H1 (cell line): Measurements from ENCODE around the gene RNF175. TPM values are rescaled to one million over a fixed set of nuclear protein-coding genes. Genes with fewer than 3 reads are reported as not detected.

ENCODE experiments used
- BACH1 ChIP-seq: IDR thresholded peaks from 2 replicates; pipeline ENCODE4 v1.6.1; 2012; ENCODE audit warnings: low read length, improper control_type of control experiment
- BRCA1 ChIP-seq: IDR thresholded peaks from 2 replicates; pipeline ENCODE4 v1.6.1; 2012; ENCODE audit warnings: low read depth, low read length, improper control_type of control experiment
- CREB1 ChIP-seq: IDR thresholded peaks from 2 replicates; pipeline ENCODE4 v1.6.1; 2012; ENCODE audit warnings: inconsistent platforms
- SIN3A ChIP-seq, 2 experiments: IDR thresholded peaks in 1 of 2; conservative IDR thresholded peaks in 1 of 2; 2 replicates each; pipeline ENCODE4 v1.6.1; 2011 to 2012; ENCODE audit warnings: low read length in 2 of 2, improper control_type of control experiment in 1 of 2, low read depth in 1 of 2, mild to moderate bottlenecking in 1 of 2
- polyA plus RNA-seq, 7 experiments: library from polyadenylated mRNA; depleted of rRNA in 3 of 7; stranded (reverse) in 5 of 7; unstranded in 2 of 7; fragments of >200 nt in 5 of 7; fragments of 200-250 nt in 2 of 7; gene quantifications; 1 replicate in 5 of 7; 2 replicates in 1 of 7; 4 replicates in 1 of 7; pipeline versions ENCODE4 v1.2.1 to v1.2.3, GENCODE V29; 2011 to 2013; ENCODE audit warnings: missing spikeins in 2 of 7, mixed read lengths in 2 of 7
- total RNA-seq: library from RNA; stranded (reverse); fragmentation: NEBNext Ultra II Directional; extraction: Animal tissue kit (Norgen Biotek cat#: 25700); gene quantifications from 2 replicates; pipeline ENCODE4 v1.2.1, GENCODE V29; 2021
- TF ChIP-seq, protein P1 (sequence below): fragments of 300-600 bp; sonication (generic); IDR thresholded peaks from 2 replicates; pipeline ENCODE4 v1.7.1; 2012; ENCODE audit warnings: low read length, moderate library complexity, mild to moderate bottlenecking, inconsistent platforms; ENCODE audit not compliant: insufficient replicate concordance
- TF ChIP-seq, protein P2 (sequence below): IDR thresholded peaks from 2 replicates; pipeline ENCODE4 v1.6.1; 2012; ENCODE audit warnings: low read length, inconsistent platforms
- TF ChIP-seq, protein P3 (sequence below), 3 experiments: IDR thresholded peaks; 1 replicate in 2 of 3; 2 replicates in 1 of 3; pipeline versions ENCODE4 v1.5.1 to v1.6.1; 2011; ENCODE audit warnings: low read length in 3 of 3, mild to moderate bottlenecking in 3 of 3, inconsistent platforms in 2 of 3, low read depth in 1 of 3, moderate library complexity in 1 of 3; ENCODE audit not compliant: insufficient read depth in 1 of 3; ENCODE audit errors: control extremely low read depth in 1 of 3

RNF175 gene
- total and polyA plus RNA-seq, 2 of the 8 experiments (the other 6 are each of a cell fraction or from before 2014, with no cell fraction given): 7.9 to 9.8 TPM

DNA sequence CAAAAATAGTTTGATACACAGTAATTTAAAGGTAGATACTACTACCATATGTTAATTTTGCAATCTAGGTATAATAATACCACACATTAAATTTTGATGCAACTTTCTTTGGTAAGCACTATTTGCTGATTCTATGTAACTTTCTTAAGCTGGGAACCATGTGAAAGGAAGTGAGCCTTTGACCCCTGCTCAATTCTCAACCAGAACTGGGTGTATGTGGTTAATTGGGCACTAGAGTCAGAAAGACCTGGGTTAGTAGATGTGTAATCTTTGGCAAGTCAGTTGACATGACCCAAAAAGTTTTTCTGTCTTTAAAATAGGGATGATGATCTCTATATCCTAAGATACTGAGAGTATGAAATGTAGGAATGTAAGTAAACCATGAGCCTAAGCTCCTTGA lies 53.3 kb downstream of the RNF175 start (continued):
- TF ChIP-seq, protein P1, sequence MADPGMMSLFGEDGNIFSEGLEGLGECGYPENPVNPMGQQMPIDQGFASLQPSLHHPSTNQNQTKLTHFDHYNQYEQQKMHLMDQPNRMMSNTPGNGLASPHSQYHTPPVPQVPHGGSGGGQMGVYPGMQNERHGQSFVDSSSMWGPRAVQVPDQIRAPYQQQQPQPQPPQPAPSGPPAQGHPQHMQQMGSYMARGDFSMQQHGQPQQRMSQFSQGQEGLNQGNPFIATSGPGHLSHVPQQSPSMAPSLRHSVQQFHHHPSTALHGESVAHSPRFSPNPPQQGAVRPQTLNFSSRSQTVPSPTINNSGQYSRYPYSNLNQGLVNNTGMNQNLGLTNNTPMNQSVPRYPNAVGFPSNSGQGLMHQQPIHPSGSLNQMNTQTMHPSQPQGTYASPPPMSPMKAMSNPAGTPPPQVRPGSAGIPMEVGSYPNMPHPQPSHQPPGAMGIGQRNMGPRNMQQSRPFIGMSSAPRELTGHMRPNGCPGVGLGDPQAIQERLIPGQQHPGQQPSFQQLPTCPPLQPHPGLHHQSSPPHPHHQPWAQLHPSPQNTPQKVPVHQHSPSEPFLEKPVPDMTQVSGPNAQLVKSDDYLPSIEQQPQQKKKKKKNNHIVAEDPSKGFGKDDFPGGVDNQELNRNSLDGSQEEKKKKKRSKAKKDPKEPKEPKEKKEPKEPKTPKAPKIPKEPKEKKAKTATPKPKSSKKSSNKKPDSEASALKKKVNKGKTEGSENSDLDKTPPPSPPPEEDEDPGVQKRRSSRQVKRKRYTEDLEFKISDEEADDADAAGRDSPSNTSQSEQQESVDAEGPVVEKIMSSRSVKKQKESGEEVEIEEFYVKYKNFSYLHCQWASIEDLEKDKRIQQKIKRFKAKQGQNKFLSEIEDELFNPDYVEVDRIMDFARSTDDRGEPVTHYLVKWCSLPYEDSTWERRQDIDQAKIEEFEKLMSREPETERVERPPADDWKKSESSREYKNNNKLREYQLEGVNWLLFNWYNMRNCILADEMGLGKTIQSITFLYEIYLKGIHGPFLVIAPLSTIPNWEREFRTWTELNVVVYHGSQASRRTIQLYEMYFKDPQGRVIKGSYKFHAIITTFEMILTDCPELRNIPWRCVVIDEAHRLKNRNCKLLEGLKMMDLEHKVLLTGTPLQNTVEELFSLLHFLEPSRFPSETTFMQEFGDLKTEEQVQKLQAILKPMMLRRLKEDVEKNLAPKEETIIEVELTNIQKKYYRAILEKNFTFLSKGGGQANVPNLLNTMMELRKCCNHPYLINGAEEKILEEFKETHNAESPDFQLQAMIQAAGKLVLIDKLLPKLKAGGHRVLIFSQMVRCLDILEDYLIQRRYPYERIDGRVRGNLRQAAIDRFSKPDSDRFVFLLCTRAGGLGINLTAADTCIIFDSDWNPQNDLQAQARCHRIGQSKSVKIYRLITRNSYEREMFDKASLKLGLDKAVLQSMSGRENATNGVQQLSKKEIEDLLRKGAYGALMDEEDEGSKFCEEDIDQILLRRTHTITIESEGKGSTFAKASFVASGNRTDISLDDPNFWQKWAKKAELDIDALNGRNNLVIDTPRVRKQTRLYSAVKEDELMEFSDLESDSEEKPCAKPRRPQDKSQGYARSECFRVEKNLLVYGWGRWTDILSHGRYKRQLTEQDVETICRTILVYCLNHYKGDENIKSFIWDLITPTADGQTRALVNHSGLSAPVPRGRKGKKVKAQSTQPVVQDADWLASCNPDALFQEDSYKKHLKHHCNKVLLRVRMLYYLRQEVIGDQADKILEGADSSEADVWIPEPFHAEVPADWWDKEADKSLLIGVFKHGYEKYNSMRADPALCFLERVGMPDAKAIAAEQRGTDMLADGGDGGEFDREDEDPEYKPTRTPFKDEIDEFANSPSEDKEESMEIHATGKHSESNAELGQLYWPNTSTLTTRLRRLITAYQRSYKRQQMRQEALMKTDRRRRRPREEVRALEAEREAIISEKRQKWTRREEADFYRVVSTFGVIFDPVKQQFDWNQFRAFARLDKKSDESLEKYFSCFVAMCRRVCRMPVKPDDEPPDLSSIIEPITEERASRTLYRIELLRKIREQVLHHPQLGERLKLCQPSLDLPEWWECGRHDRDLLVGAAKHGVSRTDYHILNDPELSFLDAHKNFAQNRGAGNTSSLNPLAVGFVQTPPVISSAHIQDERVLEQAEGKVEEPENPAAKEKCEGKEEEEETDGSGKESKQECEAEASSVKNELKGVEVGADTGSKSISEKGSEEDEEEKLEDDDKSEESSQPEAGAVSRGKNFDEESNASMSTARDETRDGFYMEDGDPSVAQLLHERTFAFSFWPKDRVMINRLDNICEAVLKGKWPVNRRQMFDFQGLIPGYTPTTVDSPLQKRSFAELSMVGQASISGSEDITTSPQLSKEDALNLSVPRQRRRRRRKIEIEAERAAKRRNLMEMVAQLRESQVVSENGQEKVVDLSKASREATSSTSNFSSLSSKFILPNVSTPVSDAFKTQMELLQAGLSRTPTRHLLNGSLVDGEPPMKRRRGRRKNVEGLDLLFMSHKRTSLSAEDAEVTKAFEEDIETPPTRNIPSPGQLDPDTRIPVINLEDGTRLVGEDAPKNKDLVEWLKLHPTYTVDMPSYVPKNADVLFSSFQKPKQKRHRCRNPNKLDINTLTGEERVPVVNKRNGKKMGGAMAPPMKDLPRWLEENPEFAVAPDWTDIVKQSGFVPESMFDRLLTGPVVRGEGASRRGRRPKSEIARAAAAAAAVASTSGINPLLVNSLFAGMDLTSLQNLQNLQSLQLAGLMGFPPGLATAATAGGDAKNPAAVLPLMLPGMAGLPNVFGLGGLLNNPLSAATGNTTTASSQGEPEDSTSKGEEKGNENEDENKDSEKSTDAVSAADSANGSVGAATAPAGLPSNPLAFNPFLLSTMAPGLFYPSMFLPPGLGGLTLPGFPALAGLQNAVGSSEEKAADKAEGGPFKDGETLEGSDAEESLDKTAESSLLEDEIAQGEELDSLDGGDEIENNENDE: no peak
- no peak for TF ChIP-seq BRCA1
- TF ChIP-seq, protein P2, sequence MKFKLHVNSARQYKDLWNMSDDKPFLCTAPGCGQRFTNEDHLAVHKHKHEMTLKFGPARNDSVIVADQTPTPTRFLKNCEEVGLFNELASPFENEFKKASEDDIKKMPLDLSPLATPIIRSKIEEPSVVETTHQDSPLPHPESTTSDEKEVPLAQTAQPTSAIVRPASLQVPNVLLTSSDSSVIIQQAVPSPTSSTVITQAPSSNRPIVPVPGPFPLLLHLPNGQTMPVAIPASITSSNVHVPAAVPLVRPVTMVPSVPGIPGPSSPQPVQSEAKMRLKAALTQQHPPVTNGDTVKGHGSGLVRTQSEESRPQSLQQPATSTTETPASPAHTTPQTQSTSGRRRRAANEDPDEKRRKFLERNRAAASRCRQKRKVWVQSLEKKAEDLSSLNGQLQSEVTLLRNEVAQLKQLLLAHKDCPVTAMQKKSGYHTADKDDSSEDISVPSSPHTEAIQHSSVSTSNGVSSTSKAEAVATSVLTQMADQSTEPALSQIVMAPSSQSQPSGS: no peak
- no peak for TF ChIP-seq SIN3A (conservative IDR thresholded peaks at IDR 0.05 in 1 of 2, IDR thresholded peaks at IDR 0.05 in 1 of 2; ENCODE audit: low read depth in 1 of 2, low read length in 2 of 2)
- TF ChIP-seq, protein P3, sequence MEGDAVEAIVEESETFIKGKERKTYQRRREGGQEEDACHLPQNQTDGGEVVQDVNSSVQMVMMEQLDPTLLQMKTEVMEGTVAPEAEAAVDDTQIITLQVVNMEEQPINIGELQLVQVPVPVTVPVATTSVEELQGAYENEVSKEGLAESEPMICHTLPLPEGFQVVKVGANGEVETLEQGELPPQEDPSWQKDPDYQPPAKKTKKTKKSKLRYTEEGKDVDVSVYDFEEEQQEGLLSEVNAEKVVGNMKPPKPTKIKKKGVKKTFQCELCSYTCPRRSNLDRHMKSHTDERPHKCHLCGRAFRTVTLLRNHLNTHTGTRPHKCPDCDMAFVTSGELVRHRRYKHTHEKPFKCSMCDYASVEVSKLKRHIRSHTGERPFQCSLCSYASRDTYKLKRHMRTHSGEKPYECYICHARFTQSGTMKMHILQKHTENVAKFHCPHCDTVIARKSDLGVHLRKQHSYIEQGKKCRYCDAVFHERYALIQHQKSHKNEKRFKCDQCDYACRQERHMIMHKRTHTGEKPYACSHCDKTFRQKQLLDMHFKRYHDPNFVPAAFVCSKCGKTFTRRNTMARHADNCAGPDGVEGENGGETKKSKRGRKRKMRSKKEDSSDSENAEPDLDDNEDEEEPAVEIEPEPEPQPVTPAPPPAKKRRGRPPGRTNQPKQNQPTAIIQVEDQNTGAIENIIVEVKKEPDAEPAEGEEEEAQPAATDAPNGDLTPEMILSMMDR (IDR thresholded peaks at IDR 0.05; ENCODE audit: control extremely low read depth in 1 of 3, insufficient read depth in 1 of 3, low read depth in 1 of 3, low read length in 3 of 3): no peak
- no peak for TF ChIP-seq BACH1
- TF ChIP-seq CREB1: no peak
